Measurements from ENCODE around the gene CAMK2A.

The CAMK2A gene

GRCh38 chr5:150283904-150284303 lies 5.7 kb downstream of the CAMK2A start:
- DNase-seq (ENCODE audit: low read depth), result no peak
- H3K4me3 ChIP-seq (replicated peaks; ENCODE audit: low read depth, low read length), result no peak overlapping the region
- TF ChIP-seq CTCF (IDR thresholded peaks at IDR 0.05; ENCODE audit: low read length, missing control alignments), result no peak

- no peak overlapping the region for H3K4me3 ChIP-seq (replicated peaks; ENCODE audit: low read depth, low read length)
- no peak for DNase-seq (ENCODE audit: low read depth)
- TF ChIP-seq CTCF (IDR thresholded peaks at IDR 0.05; ENCODE audit: low read length, missing control alignments), result no peak
Measured at GRCh38 chr5:150281987-150282386, 7.6 kb downstream of the CAMK2A start.

GRCh38 chr5:150279330-150280020 lies 10.1 kb downstream of the CAMK2A start:
- no peak for TF ChIP-seq CTCF (IDR thresholded peaks at IDR 0.05; ENCODE audit: low read length, missing control alignments)
- no peak for DNase-seq (ENCODE audit: low read depth)

GRCh38 chr5:150278916-150279315 lies 10.7 kb downstream of the CAMK2A start:
- no peak for TF ChIP-seq CTCF (IDR thresholded peaks at IDR 0.05; ENCODE audit: low read length, missing control alignments)
- DNase-seq (ENCODE audit: low read depth), result peak; percentile 55
- H3K4me3 ChIP-seq (replicated peaks; ENCODE audit: low read depth, low read length), result no peak overlapping the region

More at GRCh38 chr5:150279330-150280020, 10.1 kb downstream of the CAMK2A start:
- no peak overlapping the region for H3K4me3 ChIP-seq (replicated peaks; ENCODE audit: low read depth, low read length)

GRCh38 chr5:150278046-150278730 lies 11.4 kb downstream of the CAMK2A start:
- DNase-seq (ENCODE audit: low read depth), result peak; percentile 34
- H3K4me3 ChIP-seq (replicated peaks; ENCODE audit: low read depth, low read length), result no peak overlapping the region
- no peak for TF ChIP-seq CTCF (IDR thresholded peaks at IDR 0.05; ENCODE audit: low read length, missing control alignments)

GRCh38 chr5:150277043-150277442 lies 12.5 kb downstream of the CAMK2A start:
- no peak for TF ChIP-seq CTCF (IDR thresholded peaks at IDR 0.05; ENCODE audit: low read length, missing control alignments)
- H3K4me3 ChIP-seq (replicated peaks; ENCODE audit: low read depth, low read length), result no peak overlapping the region
- no peak for DNase-seq (ENCODE audit: low read depth)
